WTC11 (cell line): ENCODE measurements around the gene GPC1.

Experiments used
- MYBL2 ChIP-seq: sonication (generic); formaldehyde crosslinking; IDR thresholded peaks from 2 replicates; pipeline ENCODE4 v1.8.1; 2023; ENCODE audit warnings: mild to moderate bottlenecking, moderate library complexity, missing genetic modification reagents
- RELA ChIP-seq: sonication (generic); formaldehyde crosslinking; IDR thresholded peaks from 2 replicates; pipeline ENCODE4 v1.8.1; 2022; ENCODE audit warnings: missing genetic modification reagents, mild to moderate bottlenecking, borderline replicate concordance
- ZNF423 ChIP-seq: fragments of 250-450 bp; sonication (Bioruptor Pico); IDR thresholded peaks from 2 replicates; pipeline ENCODE4 v2.1.2; 2022; ENCODE audit warnings: mild to moderate bottlenecking, moderate library complexity
- TF ChIP-seq, protein P1 (sequence below): fragments of 200-600 bp; IDR thresholded peaks from 2 replicates; pipeline ENCODE4 v1.8.0; 2022; ENCODE audit warnings: antibody characterized with exemption
- TF ChIP-seq, protein P2 (sequence below): sonication (generic); formaldehyde crosslinking; IDR thresholded peaks from 2 replicates; pipeline ENCODE4 v1.8.0; 2022; ENCODE audit warnings: missing genetic modification reagents
- TF ChIP-seq, protein P3 (sequence below): sonication (generic); formaldehyde crosslinking; IDR thresholded peaks from 2 replicates; pipeline ENCODE4 v1.8.0; 2022; ENCODE audit warnings: mild to moderate bottlenecking, missing genetic modification reagents
- TF ChIP-seq, protein P4 (sequence below): sonication (generic); formaldehyde crosslinking; IDR thresholded peaks from 2 replicates; pipeline ENCODE4 v1.8.1; 2022; ENCODE audit warnings: mild to moderate bottlenecking, moderate library complexity, missing genetic modification reagents
- TF ChIP-seq, protein P5 (sequence below): sonication (generic); formaldehyde crosslinking; IDR thresholded peaks from 2 replicates; pipeline ENCODE4 v1.8.1; 2022; ENCODE audit warnings: low read depth, mild to moderate bottlenecking, moderate library complexity, missing genetic modification reagents, borderline replicate concordance

DNA sequence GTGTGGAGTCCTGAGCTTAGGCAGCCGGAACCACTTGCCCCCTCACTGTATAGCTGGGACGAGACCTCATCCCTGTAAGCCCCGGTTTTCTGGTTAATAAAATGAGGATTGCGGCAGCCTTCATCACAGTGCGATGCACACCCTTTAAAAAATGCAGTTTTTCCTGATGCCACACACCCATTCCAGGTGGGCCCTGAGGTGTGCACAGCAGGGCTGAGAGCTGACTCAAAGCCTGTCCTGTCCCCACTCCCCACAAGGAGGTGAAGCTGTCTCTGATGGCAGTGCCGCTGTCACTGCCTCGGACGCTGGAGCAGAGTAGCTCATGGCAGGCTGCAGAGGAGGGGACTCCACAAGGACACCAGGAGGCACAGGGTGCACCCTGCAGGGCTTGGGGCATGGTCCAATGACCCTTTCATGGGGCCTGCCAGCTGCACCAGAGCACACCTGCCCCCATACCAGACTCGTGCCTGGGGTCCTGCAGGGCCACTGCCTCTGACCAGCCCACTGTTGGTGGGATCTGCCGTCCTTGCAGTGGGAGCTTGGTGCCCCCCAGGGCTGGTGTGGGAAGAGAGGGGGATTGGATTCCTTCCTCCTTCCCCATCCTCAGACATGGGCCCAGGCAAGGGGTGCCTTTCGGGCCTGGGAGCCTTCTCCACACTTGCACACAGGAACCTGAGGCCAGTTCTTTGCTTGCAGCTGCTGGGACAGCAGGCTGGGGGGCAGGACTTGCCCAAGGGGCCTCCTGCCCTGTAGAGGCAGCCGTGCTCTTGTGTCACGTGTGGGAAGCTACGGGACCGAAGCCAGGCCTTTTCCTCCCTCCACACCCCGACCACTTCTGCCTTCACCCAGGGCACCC, 22.8 kb downstream of the GPC1 start:
- TF ChIP-seq MYBL2 (CRISPR knock-in tag) (no peak), RELA (no peak), ZNF423 (CRISPR knock-in tag) (no peak)
- TF ChIP-seq, protein P1, sequence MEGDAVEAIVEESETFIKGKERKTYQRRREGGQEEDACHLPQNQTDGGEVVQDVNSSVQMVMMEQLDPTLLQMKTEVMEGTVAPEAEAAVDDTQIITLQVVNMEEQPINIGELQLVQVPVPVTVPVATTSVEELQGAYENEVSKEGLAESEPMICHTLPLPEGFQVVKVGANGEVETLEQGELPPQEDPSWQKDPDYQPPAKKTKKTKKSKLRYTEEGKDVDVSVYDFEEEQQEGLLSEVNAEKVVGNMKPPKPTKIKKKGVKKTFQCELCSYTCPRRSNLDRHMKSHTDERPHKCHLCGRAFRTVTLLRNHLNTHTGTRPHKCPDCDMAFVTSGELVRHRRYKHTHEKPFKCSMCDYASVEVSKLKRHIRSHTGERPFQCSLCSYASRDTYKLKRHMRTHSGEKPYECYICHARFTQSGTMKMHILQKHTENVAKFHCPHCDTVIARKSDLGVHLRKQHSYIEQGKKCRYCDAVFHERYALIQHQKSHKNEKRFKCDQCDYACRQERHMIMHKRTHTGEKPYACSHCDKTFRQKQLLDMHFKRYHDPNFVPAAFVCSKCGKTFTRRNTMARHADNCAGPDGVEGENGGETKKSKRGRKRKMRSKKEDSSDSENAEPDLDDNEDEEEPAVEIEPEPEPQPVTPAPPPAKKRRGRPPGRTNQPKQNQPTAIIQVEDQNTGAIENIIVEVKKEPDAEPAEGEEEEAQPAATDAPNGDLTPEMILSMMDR = no peak
- TF ChIP-seq, protein P2, sequence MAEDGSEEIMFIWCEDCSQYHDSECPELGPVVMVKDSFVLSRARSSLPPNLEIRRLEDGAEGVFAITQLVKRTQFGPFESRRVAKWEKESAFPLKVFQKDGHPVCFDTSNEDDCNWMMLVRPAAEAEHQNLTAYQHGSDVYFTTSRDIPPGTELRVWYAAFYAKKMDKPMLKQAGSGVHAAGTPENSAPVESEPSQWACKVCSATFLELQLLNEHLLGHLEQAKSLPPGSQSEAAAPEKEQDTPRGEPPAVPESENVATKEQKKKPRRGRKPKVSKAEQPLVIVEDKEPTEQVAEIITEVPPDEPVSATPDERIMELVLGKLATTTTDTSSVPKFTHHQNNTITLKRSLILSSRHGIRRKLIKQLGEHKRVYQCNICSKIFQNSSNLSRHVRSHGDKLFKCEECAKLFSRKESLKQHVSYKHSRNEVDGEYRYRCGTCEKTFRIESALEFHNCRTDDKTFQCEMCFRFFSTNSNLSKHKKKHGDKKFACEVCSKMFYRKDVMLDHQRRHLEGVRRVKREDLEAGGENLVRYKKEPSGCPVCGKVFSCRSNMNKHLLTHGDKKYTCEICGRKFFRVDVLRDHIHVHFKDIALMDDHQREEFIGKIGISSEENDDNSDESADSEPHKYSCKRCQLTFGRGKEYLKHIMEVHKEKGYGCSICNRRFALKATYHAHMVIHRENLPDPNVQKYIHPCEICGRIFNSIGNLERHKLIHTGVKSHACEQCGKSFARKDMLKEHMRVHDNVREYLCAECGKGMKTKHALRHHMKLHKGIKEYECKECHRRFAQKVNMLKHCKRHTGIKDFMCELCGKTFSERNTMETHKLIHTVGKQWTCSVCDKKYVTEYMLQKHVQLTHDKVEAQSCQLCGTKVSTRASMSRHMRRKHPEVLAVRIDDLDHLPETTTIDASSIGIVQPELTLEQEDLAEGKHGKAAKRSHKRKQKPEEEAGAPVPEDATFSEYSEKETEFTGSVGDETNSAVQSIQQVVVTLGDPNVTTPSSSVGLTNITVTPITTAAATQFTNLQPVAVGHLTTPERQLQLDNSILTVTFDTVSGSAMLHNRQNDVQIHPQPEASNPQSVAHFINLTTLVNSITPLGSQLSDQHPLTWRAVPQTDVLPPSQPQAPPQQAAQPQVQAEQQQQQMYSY = no peak
- TF ChIP-seq, protein P3, sequence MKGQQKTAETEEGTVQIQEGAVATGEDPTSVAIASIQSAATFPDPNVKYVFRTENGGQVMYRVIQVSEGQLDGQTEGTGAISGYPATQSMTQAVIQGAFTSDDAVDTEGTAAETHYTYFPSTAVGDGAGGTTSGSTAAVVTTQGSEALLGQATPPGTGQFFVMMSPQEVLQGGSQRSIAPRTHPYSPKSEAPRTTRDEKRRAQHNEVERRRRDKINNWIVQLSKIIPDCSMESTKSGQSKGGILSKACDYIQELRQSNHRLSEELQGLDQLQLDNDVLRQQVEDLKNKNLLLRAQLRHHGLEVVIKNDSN (CRISPR knock-in tag) = no peak
- TF ChIP-seq, protein P4, sequence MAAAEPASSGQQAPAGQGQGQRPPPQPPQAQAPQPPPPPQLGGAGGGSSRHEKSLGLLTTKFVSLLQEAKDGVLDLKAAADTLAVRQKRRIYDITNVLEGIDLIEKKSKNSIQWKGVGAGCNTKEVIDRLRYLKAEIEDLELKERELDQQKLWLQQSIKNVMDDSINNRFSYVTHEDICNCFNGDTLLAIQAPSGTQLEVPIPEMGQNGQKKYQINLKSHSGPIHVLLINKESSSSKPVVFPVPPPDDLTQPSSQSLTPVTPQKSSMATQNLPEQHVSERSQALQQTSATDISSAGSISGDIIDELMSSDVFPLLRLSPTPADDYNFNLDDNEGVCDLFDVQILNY (CRISPR knock-in tag) = no peak
- TF ChIP-seq, protein P5, sequence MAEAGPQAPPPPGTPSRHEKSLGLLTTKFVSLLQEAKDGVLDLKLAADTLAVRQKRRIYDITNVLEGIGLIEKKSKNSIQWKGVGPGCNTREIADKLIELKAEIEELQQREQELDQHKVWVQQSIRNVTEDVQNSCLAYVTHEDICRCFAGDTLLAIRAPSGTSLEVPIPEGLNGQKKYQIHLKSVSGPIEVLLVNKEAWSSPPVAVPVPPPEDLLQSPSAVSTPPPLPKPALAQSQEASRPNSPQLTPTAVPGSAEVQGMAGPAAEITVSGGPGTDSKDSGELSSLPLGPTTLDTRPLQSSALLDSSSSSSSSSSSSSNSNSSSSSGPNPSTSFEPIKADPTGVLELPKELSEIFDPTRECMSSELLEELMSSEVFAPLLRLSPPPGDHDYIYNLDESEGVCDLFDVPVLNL = no peak
